Anterior cingulate cortex (tissue), 58 donors: ENCODE measurements around the gene ITM2A.

Experiments
- DNase-seq, 58 donors: peaks; one replicate each; lab custom pipeline; 2025; lab: John Stamatoyannopoulos, UW

The ITM2A gene

GRCh38 chrX:79325263-79325958 lies 41.7 kb downstream of the ITM2A start:
- no peak for DNase-seq
